ENCODE measurements around the gene KCNH8. TPM values are rescaled to one million over a fixed set of nuclear protein-coding genes. Genes with fewer than 3 reads are reported as not detected.

KCNH8 gene
- total RNA-seq, 1 experiment from 2014 or later = not detected

- Histone ChIP-seq H3K4me3 (ENCODE audit: low read depth in 2 of 2, low read length in 2 of 2) (no peak overlapping the region), H3K36me3 (ENCODE audit: control insufficient read depth, insufficient read depth, low read length) (no peaks in the 10 kb centered on the region), H3K4me1 (ENCODE audit: control insufficient read depth, insufficient read depth, low read length) (no peaks in the 10 kb centered on the region), H3K9me3 (ENCODE audit: control insufficient read depth, insufficient read depth, low read depth, low read length) (no peaks in the 10 kb centered on the region), H3K27me3 (ENCODE audit: control insufficient read depth, insufficient read depth, low read length) (no peaks in the 10 kb centered on the region), H3K27ac (ENCODE audit: low read length) (no peak overlapping the region)
- intact Hi-C loops (cut with micrococcal nuclease; ENCODE audit: unreplicated experiment) (no loop called here), in situ Hi-C loops (cut with HindIII; ENCODE audit: low pct_unique_long_range_greater_than_20kb, low sequenced_read_pairs) (no loop called here)
- no TSS peak for BruUV-seq (replicated peaks)
- TF ChIP-seq SIN3A (IDR thresholded peaks at IDR 0.05; ENCODE audit: borderline replicate concordance, insufficient read depth, low read depth, low read length) = no peak
- TF ChIP-seq, protein P1, sequence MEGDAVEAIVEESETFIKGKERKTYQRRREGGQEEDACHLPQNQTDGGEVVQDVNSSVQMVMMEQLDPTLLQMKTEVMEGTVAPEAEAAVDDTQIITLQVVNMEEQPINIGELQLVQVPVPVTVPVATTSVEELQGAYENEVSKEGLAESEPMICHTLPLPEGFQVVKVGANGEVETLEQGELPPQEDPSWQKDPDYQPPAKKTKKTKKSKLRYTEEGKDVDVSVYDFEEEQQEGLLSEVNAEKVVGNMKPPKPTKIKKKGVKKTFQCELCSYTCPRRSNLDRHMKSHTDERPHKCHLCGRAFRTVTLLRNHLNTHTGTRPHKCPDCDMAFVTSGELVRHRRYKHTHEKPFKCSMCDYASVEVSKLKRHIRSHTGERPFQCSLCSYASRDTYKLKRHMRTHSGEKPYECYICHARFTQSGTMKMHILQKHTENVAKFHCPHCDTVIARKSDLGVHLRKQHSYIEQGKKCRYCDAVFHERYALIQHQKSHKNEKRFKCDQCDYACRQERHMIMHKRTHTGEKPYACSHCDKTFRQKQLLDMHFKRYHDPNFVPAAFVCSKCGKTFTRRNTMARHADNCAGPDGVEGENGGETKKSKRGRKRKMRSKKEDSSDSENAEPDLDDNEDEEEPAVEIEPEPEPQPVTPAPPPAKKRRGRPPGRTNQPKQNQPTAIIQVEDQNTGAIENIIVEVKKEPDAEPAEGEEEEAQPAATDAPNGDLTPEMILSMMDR (IDR thresholded peaks at IDR 0.05) = no peak
- TF ChIP-seq, protein P2, sequence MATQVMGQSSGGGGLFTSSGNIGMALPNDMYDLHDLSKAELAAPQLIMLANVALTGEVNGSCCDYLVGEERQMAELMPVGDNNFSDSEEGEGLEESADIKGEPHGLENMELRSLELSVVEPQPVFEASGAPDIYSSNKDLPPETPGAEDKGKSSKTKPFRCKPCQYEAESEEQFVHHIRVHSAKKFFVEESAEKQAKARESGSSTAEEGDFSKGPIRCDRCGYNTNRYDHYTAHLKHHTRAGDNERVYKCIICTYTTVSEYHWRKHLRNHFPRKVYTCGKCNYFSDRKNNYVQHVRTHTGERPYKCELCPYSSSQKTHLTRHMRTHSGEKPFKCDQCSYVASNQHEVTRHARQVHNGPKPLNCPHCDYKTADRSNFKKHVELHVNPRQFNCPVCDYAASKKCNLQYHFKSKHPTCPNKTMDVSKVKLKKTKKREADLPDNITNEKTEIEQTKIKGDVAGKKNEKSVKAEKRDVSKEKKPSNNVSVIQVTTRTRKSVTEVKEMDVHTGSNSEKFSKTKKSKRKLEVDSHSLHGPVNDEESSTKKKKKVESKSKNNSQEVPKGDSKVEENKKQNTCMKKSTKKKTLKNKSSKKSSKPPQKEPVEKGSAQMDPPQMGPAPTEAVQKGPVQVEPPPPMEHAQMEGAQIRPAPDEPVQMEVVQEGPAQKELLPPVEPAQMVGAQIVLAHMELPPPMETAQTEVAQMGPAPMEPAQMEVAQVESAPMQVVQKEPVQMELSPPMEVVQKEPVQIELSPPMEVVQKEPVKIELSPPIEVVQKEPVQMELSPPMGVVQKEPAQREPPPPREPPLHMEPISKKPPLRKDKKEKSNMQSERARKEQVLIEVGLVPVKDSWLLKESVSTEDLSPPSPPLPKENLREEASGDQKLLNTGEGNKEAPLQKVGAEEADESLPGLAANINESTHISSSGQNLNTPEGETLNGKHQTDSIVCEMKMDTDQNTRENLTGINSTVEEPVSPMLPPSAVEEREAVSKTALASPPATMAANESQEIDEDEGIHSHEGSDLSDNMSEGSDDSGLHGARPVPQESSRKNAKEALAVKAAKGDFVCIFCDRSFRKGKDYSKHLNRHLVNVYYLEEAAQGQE (IDR thresholded peaks at IDR 0.05; ENCODE audit: insufficient read depth in 1 of 2, low read depth in 2 of 2, low read length in 1 of 2) = no peak
- TF ChIP-seq POLR2AphosphoS5 (IDR thresholded peaks at IDR 0.05; ENCODE audit: low read depth, low read length) = no peak
- TF ChIP-seq TCF7L2 (IDR thresholded peaks at IDR 0.05; ENCODE audit: low read depth, low read length) = no peak
- ChIA-PET CTCF (no interaction called here), POLR2A (no interaction called here)
- no peak for ATAC-seq
- DNase-seq (ENCODE audit: low read depth, low spot score) = no peak
These were observed 291.6 kb downstream of the KCNH8 start for GRCh38 chr3:19439944-19440343.

GRCh38 chr3:19446138-19446537, 297.8 kb downstream of the KCNH8 start:
- TF ChIP-seq SIN3A (IDR thresholded peaks at IDR 0.05; ENCODE audit: borderline replicate concordance, insufficient read depth, low read depth, low read length) (no peak), TCF7L2 (IDR thresholded peaks at IDR 0.05; ENCODE audit: low read depth, low read length) (no peak)
- TF ChIP-seq, protein P1 (IDR thresholded peaks at IDR 0.05) = no peak
- CTCF ChIA-PET = no interaction called here
- DNase-seq (ENCODE audit: low read depth, low spot score) (no peak), ATAC-seq (no peak)
- Histone ChIP-seq H3K4me1 (ENCODE audit: control insufficient read depth, insufficient read depth, low read length) (no peaks in the 10 kb centered on the region), H3K4me3 (ENCODE audit: low read depth in 2 of 2, low read length in 2 of 2) (no peak overlapping the region), H3K27ac (ENCODE audit: low read length) (no peak overlapping the region), H3K9me3 (ENCODE audit: control insufficient read depth, insufficient read depth, low read depth, low read length) (no peaks in the 10 kb centered on the region), H3K36me3 (ENCODE audit: control insufficient read depth, insufficient read depth, low read length) (no peaks in the 10 kb centered on the region), H3K27me3 (ENCODE audit: control insufficient read depth, insufficient read depth, low read length) (no peaks in the 10 kb centered on the region)
- in situ Hi-C loops (cut with HindIII; ENCODE audit: low pct_unique_long_range_greater_than_20kb, low sequenced_read_pairs) = no loop called here
- no TSS peak for BruUV-seq (replicated peaks)
- POLR2A ChIA-PET = no interaction called here
- intact Hi-C loops (cut with micrococcal nuclease; ENCODE audit: unreplicated experiment) = no loop called here

Data from Panc1 (cell line).